Nephron (organoid): ENCODE results near the gene SH2D2A.

ENCODE experiments used
- H3K27ac Mint-ChIP-seq, 3 experiments: 2 replicates each; pipeline ENCODE4 v1.8.0; 2020; ENCODE audit warnings: mixed read lengths in 3 of 3, mild to moderate bottlenecking in 2 of 3, moderate library complexity in 1 of 3
- H3K27me3 Mint-ChIP-seq: 2 replicates; pipeline ENCODE4 v1.8.0; 2021; ENCODE audit warnings: low read depth, mild to moderate bottlenecking, moderate library complexity, mixed read lengths
- H3K36me3 Mint-ChIP-seq: 2 replicates; pipeline ENCODE4 v1.8.0; 2020; ENCODE audit warnings: low read depth, mixed read lengths
- H3K4me1 Mint-ChIP-seq: 2 replicates; pipeline ENCODE4 v1.8.0; 2020; ENCODE audit warnings: mixed read lengths
- H3K4me3 Mint-ChIP-seq, 3 experiments: 2 replicates each; pipeline ENCODE4 v1.8.0; 2020; ENCODE audit warnings: mild to moderate bottlenecking in 3 of 3, mixed read lengths in 3 of 3, moderate library complexity in 2 of 3
- H3K9me3 Mint-ChIP-seq: 2 replicates; pipeline ENCODE4 v1.8.0; 2020; ENCODE audit warnings: mixed read lengths
- CTCF ChIP-seq, 3 experiments: fragments of 200-600 bp; sonication (generic); IDR thresholded peaks; one replicate each; pipeline ENCODE4 v1.5.0; 2021; ENCODE audit warnings: antibody characterized with exemption in 3 of 3; ENCODE audit not compliant: unreplicated experiment in 3 of 3

Gene SH2D2A

GRCh38 chr1:156846643-156847042 is 30.0 kb upstream of the SH2D2A start:
- TF ChIP-seq CTCF (IDR thresholded peaks at IDR 0.05; ENCODE audit: unreplicated experiment in 3 of 3): no peak

GRCh38 chr1:156845953-156846545 is 29.4 kb upstream of the SH2D2A start:
- H3K27me3 Mint-ChIP-seq: peaks cover 90% of the 10 kb centered on the region
- no peaks in the 10 kb centered on the region for H3K9me3 Mint-ChIP-seq
- no peak overlapping the region for H3K27ac Mint-ChIP-seq
- H3K4me3 Mint-ChIP-seq: peak overlapping the region in 1 of 3 experiments; percentile 12
- H3K36me3 Mint-ChIP-seq: peaks cover 7% of the 10 kb centered on the region
- H3K4me1 Mint-ChIP-seq: peaks cover 19% of the 10 kb centered on the region
- no peak for TF ChIP-seq CTCF (IDR thresholded peaks at IDR 0.05; ENCODE audit: unreplicated experiment in 3 of 3)

More at GRCh38 chr1:156846643-156847042, 30.0 kb upstream of the SH2D2A start:
- Mint-ChIP-seq H3K27ac (no peak overlapping the region), H3K9me3 (no peaks in the 10 kb centered on the region), H3K27me3 (peaks cover 92% of the 10 kb centered on the region), H3K4me1 (peaks cover 19% of the 10 kb centered on the region), H3K36me3 (peaks cover 7% of the 10 kb centered on the region), H3K4me3 (no peak overlapping the region)

- H3K36me3 Mint-ChIP-seq: peaks cover 7% of the 10 kb centered on the region
Observed at GRCh38 chr1:156845055-156845952, 28.7 kb upstream of the SH2D2A start.

GRCh38 chr1:156844638-156845037 is 28.0 kb upstream of the SH2D2A start:
- H3K9me3 Mint-ChIP-seq: no peaks in the 10 kb centered on the region
- H3K27me3 Mint-ChIP-seq: peaks cover 92% of the 10 kb centered on the region
- TF ChIP-seq CTCF (IDR thresholded peaks at IDR 0.05; ENCODE audit: unreplicated experiment in 3 of 3): no peak
- no peak overlapping the region for H3K27ac Mint-ChIP-seq
- peak overlapping the region in 1 of 3 experiments; percentile 13 for H3K4me3 Mint-ChIP-seq
- H3K36me3 Mint-ChIP-seq: peaks cover 7% of the 10 kb centered on the region
- peaks cover 19% of the 10 kb centered on the region for H3K4me1 Mint-ChIP-seq

More at GRCh38 chr1:156845055-156845952, 28.7 kb upstream of the SH2D2A start:
- no peak for TF ChIP-seq CTCF (IDR thresholded peaks at IDR 0.05; ENCODE audit: unreplicated experiment in 3 of 3)
- H3K4me3 Mint-ChIP-seq: peak overlapping the region in 2 of 3 experiments; percentile 45 to 64
- H3K9me3 Mint-ChIP-seq: no peaks in the 10 kb centered on the region
- H3K4me1 Mint-ChIP-seq: peaks cover 19% of the 10 kb centered on the region
- peaks cover 93% of the 10 kb centered on the region for H3K27me3 Mint-ChIP-seq
- no peak overlapping the region for H3K27ac Mint-ChIP-seq

GRCh38 chr1:156844102-156844501 is 27.5 kb upstream of the SH2D2A start:
- H3K4me3 Mint-ChIP-seq: no peak overlapping the region

More at GRCh38 chr1:156844102-156844501, 27.5 kb upstream of the SH2D2A start:
- Mint-ChIP-seq H3K4me1 (peaks cover 19% of the 10 kb centered on the region), H3K9me3 (no peaks in the 10 kb centered on the region), H3K36me3 (peaks cover 7% of the 10 kb centered on the region), H3K27me3 (peaks cover 88% of the 10 kb centered on the region), H3K27ac (no peak overlapping the region)
- TF ChIP-seq CTCF (IDR thresholded peaks at IDR 0.05; ENCODE audit: unreplicated experiment in 3 of 3): no peak
